ENCODE measurements around the gene RNF180.

DNA sequence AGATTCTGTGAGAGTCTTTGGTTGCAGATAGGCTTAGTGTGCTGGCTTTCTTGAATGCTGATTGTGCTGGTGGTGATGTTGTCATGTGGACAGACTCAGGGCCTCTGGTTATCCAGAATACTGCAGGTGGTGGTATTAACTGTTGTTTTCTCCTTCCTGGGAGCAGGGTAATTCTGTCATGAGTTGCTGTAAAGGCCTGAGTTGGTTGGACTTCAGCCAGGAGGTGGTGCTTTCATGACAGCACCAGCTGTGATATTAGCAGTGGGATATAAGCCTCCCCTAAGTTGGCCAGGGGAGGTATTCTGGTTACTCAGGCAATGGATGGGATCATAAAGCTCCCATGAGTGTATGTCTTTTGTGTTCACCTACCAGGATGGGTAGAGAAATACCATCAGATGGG lies 16.4 kb upstream of the RNF180 start:
- TF ChIP-seq EP300 (IDR thresholded peaks at IDR 0.05) (no peak), POLR2A (IDR thresholded peaks at IDR 0.05; ENCODE audit: low read length) (no peak), CEBPB (IDR thresholded peaks at IDR 0.05) (no peak), CTCF (IDR thresholded peaks at IDR 0.05) (no peak), CHD2 (IDR thresholded peaks at IDR 0.05; ENCODE audit: low read length, partially characterized antibody) (no peak), RAD21 (conservative IDR thresholded peaks at IDR 0.05 in 1 of 2, IDR thresholded peaks at IDR 0.05 in 1 of 2) (no peak), RFX5 (IDR thresholded peaks at IDR 0.05) (no peak), CHD4 (IDR thresholded peaks at IDR 0.05; ENCODE audit: borderline replicate concordance) (no peak), BHLHE40 (IDR thresholded peaks at IDR 0.05; ENCODE audit: low read depth, low read length) (no peak), ZNF302 (CRISPR knock-in tag; IDR thresholded peaks at IDR 0.05) (no peak)
- TF ChIP-seq, protein P1, sequence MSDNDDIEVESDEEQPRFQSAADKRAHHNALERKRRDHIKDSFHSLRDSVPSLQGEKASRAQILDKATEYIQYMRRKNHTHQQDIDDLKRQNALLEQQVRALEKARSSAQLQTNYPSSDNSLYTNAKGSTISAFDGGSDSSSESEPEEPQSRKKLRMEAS (IDR thresholded peaks at IDR 0.05) = no peak
- TF ChIP-seq, protein P2, sequence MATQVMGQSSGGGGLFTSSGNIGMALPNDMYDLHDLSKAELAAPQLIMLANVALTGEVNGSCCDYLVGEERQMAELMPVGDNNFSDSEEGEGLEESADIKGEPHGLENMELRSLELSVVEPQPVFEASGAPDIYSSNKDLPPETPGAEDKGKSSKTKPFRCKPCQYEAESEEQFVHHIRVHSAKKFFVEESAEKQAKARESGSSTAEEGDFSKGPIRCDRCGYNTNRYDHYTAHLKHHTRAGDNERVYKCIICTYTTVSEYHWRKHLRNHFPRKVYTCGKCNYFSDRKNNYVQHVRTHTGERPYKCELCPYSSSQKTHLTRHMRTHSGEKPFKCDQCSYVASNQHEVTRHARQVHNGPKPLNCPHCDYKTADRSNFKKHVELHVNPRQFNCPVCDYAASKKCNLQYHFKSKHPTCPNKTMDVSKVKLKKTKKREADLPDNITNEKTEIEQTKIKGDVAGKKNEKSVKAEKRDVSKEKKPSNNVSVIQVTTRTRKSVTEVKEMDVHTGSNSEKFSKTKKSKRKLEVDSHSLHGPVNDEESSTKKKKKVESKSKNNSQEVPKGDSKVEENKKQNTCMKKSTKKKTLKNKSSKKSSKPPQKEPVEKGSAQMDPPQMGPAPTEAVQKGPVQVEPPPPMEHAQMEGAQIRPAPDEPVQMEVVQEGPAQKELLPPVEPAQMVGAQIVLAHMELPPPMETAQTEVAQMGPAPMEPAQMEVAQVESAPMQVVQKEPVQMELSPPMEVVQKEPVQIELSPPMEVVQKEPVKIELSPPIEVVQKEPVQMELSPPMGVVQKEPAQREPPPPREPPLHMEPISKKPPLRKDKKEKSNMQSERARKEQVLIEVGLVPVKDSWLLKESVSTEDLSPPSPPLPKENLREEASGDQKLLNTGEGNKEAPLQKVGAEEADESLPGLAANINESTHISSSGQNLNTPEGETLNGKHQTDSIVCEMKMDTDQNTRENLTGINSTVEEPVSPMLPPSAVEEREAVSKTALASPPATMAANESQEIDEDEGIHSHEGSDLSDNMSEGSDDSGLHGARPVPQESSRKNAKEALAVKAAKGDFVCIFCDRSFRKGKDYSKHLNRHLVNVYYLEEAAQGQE (IDR thresholded peaks at IDR 0.05) = no peak

All from A549 (cell line).